Measurements from ENCODE around the gene GAST. TPM values are rescaled to one million over a fixed set of nuclear protein-coding genes. Genes with fewer than 3 reads are reported as not detected.

GAST gene
- total and polyA plus RNA-seq, 2 of the 13 experiments (the other 11 are each of a cell fraction or from before 2014, with no cell fraction given) = 0.32 to 0.42 TPM

DNA sequence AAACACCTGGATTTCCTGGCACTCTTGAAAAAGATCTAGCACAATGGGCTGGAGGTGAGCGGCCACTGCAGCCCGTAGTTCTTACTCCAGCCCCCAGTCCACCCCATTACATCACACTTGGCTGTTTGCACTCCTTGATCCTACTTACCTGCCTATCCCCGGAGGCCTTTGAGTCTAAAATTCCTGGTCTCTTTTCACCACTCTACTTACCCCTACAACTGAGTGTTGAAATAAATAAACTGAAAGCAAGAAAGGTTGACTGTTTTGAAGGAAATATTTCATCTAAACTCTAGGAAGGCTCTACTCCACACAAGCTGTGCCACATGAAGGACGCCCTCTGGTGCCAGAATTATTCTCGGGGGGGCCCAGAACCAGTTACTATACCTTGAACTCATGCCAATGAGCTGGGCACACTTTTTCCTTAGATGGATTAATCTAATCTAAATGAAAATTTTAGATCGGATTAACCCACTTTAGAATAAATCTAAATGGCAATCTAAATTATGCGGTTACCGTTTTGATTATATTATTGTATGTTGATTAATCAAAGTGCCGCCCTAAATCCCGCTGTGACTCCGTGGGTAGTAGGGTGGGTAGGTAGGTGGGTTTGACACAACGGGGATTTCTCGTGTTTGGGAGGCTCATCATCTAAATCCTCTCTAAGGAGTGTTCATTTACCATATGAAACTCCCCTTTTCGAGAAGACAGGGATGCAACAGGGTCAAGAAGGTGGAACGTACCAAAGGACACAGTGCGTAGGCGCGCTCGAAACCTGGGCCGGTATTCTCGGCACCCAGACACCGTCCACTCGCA, 24.1 kb upstream of the GAST start:
- TSS peak; percentile 93 for BruUV-seq (replicated peaks)
- peak; percentile 12 for FAIRE-seq
- TF ChIP-seq ZNF333 (CRISPR knock-in tag; IDR thresholded peaks at IDR 0.05; ENCODE audit: borderline replicate concordance) (no peak), ZNF614 (CRISPR knock-in tag; IDR thresholded peaks at IDR 0.05; ENCODE audit: borderline replicate concordance) (0 out of 2 replicates have a peak, but pooled peaks have one; percentile 9), GATAD1 (CRISPR knock-in tag; IDR thresholded peaks at IDR 0.05) (no peak), FOXK1 (CRISPR knock-in tag; IDR thresholded peaks at IDR 0.05; ENCODE audit: borderline replicate concordance, low read depth) (peak; percentile 20; the same call in 1 of the 2 replicates), ATF6 (CRISPR knock-in tag; conservative IDR thresholded peaks at IDR 0.05) (0 out of 2 replicates have a peak, but pooled peaks have one; percentile 16), FOXA1 (IDR thresholded peaks at IDR 0.05) (no peak), FOXA1 (CRISPR knock-in tag; IDR thresholded peaks at IDR 0.05) (peak; percentile 12; the same call in 1 of the 2 replicates), ZC3H4 (CRISPR knock-in tag; IDR thresholded peaks at IDR 0.05; ENCODE audit: borderline replicate concordance) (0 out of 2 replicates have a peak, but pooled peaks have one; percentile 40), FUBP1 (CRISPR knock-in tag; IDR thresholded peaks at IDR 0.05; ENCODE audit: borderline replicate concordance) (no peak)
- TF ChIP-seq, protein P1, sequence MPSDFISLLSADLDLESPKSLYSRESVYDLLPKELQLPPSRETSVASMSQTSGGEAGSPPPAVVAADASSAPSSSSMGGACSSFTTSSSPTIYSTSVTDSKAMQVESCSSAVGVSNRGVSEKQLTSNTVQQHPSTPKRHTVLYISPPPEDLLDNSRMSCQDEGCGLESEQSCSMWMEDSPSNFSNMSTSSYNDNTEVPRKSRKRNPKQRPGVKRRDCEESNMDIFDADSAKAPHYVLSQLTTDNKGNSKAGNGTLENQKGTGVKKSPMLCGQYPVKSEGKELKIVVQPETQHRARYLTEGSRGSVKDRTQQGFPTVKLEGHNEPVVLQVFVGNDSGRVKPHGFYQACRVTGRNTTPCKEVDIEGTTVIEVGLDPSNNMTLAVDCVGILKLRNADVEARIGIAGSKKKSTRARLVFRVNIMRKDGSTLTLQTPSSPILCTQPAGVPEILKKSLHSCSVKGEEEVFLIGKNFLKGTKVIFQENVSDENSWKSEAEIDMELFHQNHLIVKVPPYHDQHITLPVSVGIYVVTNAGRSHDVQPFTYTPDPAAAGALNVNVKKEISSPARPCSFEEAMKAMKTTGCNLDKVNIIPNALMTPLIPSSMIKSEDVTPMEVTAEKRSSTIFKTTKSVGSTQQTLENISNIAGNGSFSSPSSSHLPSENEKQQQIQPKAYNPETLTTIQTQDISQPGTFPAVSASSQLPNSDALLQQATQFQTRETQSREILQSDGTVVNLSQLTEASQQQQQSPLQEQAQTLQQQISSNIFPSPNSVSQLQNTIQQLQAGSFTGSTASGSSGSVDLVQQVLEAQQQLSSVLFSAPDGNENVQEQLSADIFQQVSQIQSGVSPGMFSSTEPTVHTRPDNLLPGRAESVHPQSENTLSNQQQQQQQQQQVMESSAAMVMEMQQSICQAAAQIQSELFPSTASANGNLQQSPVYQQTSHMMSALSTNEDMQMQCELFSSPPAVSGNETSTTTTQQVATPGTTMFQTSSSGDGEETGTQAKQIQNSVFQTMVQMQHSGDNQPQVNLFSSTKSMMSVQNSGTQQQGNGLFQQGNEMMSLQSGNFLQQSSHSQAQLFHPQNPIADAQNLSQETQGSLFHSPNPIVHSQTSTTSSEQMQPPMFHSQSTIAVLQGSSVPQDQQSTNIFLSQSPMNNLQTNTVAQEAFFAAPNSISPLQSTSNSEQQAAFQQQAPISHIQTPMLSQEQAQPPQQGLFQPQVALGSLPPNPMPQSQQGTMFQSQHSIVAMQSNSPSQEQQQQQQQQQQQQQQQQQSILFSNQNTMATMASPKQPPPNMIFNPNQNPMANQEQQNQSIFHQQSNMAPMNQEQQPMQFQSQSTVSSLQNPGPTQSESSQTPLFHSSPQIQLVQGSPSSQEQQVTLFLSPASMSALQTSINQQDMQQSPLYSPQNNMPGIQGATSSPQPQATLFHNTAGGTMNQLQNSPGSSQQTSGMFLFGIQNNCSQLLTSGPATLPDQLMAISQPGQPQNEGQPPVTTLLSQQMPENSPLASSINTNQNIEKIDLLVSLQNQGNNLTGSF (CRISPR knock-in tag; IDR thresholded peaks at IDR 0.05) = no peak

More for the DNA sequence above, 24.1 kb upstream of the GAST start:
- H3K79me2 ChIP-seq (ENCODE audit: insufficient read depth, low read length) = peaks cover 18% of the 10 kb centered on the region
- in situ Hi-C loops (cut with HindIII; ENCODE audit: extremely low pct_ligation_motif_present, low pct_unique_long_range_greater_than_20kb) (no loop called here), intact Hi-C loops (cut with micrococcal nuclease; ENCODE audit: unreplicated experiment) (loop anchor here (1.0 kb wide), 1 partner anchor 22 kb away; no protein-coding TSS in a partner anchor)
- H3K4me3 ChIP-seq (replicated peaks in 1 of 3; ENCODE audit: insufficient read depth in 1 of 3, low read depth in 2 of 3, low read length in 3 of 3) = peak overlapping the region; percentile 59 to 99 (median 66)
- H3K4me2 ChIP-seq (ENCODE audit: low read depth, low read length) = peak overlapping the region; percentile 86
- peaks cover 20 to 35% of the 10 kb centered on the region in 2 experiments for H3K36me3 ChIP-seq (replicated peaks in 1 of 2; ENCODE audit: control insufficient read depth in 1 of 2, insufficient read depth in 2 of 2, low read length in 2 of 2)
- CTCF ChIA-PET (ENCODE audit: low intra/inter-chr PET ratio, low total read pairs) = interaction anchor here (0.5 to 1.3 kb wide), 3 partner anchors 21 to 1027 kb away, joined by 3 to 5 read pairs (median 3); no protein-coding TSS in a partner anchor
- no peaks in the 10 kb centered on the region for H3K9me3 ChIP-seq (ENCODE audit: low read length)
- H3K27me3 ChIP-seq (ENCODE audit: control insufficient read depth in 1 of 2, insufficient read depth in 2 of 2, low read length in 2 of 2) = no peaks in the 10 kb centered on the region; a peak in 2 of 5 replicates
- H2AFZ ChIP-seq (ENCODE audit: low read length) = peak overlapping the region; percentile 68
- peak overlapping the region; percentile 74 for H3K9ac ChIP-seq (ENCODE audit: insufficient read depth, low read depth, low read length)
- ATAC-seq (0 out of 3 replicates have a peak, but pooled peaks have one; percentile 0), DNase-seq (ENCODE audit: low spot score) (peak; percentile 74)
- WGBS (ENCODE audit: low lambda C conversion rate) = under 1% methylated on average over 23 of the region's 23 CpGs
- H3K27ac ChIP-seq (ENCODE audit: extremely low read length, insufficient read depth, low read length) = peak overlapping the region; percentile 99
- peaks cover 29% of the 10 kb centered on the region for H3K4me1 ChIP-seq (ENCODE audit: insufficient read depth, low read length)
- H4K20me1 ChIP-seq (ENCODE audit: insufficient read depth, low read length) = peaks cover 37% of the 10 kb centered on the region
- POLR2A ChIA-PET = interaction anchor here (0.6 to 6.6 kb wide), 89 partner anchors 9 to 1681 kb away, joined by 3 to 443 read pairs (median 5); partner anchors contain the start of genes ACLY, CNP, DNAJC7 and FKBP10

All from HepG2 (cell line).